HG03565 (cell line): Measurements from ENCODE around the gene FYB1.

ENCODE experiments used
- ATAC-seq: cut with Tn5 transposase; IDR thresholded peaks from one replicate; pipeline ENCODE4 v1.9.1; 2021; ENCODE audit warnings: mild to moderate bottlenecking, moderate library complexity; ENCODE audit not compliant: unreplicated experiment

FYB1 gene

DNA sequence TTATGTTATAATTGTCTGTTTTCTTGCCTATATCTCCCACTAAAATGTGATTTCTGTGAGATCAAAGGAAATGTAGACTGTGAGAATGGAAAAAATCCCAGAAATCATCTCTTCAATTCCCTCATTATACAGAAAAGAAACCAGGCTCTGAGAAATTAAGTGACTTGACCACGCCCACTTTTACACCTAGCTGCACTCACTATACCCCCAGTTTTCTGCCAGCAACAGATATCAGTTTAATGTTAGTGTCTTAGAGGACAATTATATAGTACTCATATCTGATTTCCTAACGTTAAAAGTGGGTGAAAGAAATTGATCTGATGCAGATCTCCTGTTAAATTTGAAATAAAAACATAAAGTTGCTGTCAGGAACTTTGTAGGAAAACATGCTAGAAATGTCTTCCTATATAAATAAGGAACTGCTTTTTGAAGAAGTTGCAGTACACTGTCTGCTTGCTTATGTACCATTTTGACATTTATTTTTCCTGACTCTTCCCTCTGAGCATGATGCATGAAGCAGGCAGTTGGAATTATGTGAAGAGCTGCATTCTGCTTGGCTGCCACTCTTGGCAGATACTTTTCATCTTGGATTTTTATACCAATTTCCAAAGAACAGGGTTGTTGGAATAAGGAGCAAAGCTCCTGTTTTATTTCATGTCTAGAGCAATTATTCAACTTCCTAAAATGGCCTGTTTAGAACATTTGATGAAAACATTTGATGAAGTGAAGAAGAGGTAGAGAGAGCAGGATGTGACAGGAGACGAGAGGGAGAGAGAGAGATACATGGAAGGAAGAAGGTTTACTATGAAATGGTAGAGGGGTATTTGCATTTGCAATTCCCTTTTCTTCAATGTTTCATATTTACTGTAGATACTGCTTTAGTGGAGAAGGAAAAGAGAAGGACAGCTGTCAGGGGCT lies 87.9 kb downstream of the FYB1 start:
- no peak for ATAC-seq

- ATAC-seq = no peak
These were observed 88.6 kb downstream of the FYB1 start for GRCh38 chr5:39130716-39131115.

GRCh38 chr5:39121922-39122321 lies 97.4 kb downstream of the FYB1 start:
- no peak for ATAC-seq

GRCh38 chr5:39121315-39121714 lies 98.0 kb downstream of the FYB1 start:
- no peak for ATAC-seq

GRCh38 chr5:39120052-39120420 lies 99.3 kb downstream of the FYB1 start:
- ATAC-seq = no peak

- no peak for ATAC-seq
These were observed 99.8 kb downstream of the FYB1 start for GRCh38 chr5:39119404-39120051.

DNA sequence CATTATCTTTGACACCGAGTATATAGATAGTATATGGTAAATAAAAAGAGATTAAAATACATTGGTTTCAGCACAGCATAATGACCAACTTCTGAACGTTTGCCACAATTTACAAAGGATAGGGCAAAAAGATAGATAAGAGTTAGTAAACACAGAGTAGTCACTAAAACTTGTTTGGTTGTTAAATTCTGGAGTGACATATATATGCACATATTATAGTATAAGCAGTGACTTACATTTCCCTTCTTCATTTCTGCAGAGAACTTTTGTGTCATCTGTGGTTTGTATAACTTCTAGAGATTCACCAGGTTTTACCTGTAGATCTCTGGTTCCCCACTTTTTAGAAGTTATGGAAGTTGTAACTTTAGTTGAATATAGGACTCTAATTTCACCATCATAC lies 100.7 kb downstream of the FYB1 start:
- ATAC-seq = no peak

DNA sequence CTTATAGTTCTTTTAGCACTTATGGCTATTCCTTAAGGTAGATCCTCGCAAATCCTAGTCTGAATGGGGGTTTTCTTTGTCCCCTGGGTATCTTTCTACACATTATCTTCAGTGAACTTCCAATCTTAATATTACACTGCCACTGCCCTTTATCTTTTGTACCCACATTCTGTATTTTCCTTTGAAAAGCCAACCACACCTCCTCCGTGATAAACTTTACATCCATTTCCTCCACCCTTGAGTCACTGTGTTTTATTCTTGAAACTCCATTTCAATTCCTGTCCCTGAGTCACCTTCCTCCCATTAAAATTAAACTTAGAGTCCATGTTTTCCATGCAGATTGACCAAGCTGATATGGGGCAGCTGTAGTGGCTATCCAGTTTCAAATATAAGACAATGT lies 102.0 kb downstream of the FYB1 start:
- ATAC-seq = no peak

DNA sequence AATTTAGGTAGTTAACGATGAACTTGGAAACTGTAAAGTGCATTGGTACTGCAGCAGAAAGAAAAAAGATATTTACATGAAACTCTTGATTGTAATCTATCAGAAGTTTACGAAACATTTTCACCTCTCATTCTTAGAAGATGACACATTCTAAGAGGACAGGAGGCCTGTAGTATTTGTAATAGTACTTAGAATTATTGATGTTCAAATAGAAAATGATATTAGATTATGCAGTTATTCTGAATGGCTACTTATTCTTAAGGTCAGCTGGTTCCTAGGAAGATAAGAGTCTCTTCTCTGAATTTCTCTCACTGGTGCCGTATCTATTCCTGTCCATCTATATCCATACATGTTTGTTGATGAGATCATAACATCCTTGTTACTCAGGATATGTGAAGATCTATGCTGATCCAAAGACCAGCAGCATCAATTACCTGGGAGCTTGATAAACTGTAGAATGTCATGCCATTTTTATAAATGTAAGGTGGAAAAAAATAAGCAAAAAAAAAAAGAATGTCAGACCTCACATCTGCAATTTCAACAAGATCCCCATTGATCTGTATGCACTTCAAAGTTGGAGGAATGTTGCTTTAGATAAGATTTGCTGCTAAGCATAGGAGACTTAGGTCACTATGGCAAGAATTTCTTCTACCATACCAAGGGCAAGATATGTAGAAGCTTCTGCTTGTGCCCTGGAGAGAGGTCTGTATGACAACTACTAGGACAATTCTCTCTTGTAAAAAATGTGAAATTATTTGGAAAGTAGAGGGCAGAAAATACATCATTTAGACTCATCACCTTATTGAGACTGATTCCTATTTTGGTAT lies 102.8 kb downstream of the FYB1 start:
- ATAC-seq = no peak

DNA sequence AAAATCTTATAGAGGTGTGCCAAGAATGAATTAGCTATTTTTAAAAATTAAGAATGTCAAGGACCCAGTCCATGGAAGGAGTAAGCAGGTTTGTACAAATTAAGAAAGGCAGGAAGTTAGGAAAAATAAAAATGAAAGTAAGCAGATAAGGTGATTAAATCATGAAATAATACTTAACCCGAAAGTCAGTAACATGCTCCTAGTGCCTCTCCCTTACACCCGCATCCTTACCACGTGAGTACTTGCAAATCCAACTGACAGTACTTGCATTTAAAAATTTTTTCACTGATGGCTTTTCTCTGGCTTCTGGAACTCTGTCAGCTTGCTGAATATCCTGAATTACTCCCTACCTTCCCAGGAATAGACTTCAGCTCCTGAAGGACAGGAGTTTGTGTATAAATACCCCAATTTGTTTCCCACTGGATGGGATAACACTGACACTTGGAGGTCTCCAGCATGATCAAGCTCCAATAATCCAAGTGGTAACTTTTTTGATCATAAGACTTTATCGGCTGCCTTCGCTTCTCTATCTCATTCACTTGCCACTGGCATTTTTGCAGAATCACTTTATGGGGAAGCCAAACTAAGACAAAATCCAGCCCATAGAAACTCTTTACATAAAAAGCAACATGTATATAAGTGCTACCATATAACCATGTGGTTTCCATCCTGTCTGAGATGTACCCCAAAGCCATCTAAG lies 103.6 kb downstream of the FYB1 start:
- ATAC-seq = no peak

GRCh38 chr5:39114155-39114554 lies 105.2 kb downstream of the FYB1 start:
- no peak for ATAC-seq

DNA sequence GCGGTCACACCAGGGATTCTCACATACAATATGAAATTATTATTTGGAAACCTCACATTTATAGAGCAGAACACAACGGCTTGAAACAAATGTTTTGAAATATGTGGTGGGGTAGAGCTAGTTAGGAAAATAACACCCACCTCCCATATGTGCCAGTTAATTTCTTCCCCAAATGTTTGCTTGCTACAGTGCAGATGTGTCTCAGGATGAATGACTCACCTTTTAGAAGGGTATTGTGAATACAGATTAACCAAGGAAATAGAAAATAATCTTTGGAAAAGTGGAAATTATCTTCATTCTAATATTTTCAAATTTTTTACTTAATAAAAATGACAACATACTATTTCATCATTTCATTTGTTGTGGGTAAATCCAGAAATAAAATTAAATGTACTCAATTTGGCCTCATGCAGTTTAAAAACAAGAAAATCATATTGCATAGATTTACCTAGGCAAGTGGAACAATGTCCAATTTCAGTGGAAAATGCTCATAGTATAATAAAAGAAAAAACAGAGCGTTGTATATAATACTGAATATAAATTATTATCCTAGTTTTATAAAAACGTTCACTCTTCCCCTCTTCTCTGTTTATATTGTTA lies 105.9 kb downstream of the FYB1 start:
- no peak for ATAC-seq

DNA sequence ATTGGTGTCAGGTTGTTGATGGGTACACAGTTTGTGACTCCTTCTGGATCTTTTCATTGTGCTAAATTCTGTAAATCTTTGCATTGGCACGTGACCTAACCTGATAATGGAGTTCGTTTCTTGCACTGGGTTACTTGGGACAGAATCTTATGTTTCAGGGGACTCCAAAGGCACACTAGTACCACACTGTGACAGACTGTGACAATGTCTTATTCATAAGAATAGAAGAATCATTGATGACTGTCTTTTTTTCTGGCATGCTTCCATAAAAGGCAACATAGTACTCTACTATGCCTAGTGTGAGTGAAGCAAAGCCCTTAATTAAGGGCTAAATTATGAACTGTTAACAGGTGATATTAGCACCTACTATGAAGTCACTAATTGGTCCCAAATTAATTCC lies 109.8 kb downstream of the FYB1 start:
- no peak for ATAC-seq

GRCh38 chr5:39108987-39109386 lies 110.4 kb downstream of the FYB1 start:
- ATAC-seq = no peak

- ATAC-seq = no peak
These were observed 112.0 kb downstream of the FYB1 start for GRCh38 chr5:39107350-39107749.

DNA sequence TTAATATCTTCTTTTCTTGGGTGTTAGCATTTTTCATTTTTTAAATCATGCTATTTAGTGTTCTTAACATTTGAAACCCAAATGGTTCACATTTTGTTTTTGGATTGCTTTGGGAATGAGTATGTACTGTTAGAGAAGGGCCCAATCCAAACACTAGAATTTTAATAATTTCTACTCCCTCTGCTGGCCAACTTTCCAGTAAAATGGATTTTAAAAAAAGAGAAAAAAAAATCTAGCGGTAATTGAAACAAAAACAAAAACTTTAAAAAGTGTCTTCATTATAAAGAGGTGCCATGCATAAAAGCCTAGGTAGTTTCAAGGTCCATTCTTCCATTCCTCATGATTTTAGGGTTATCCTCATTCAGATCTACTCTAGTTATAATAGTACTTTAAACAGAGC lies 113.0 kb downstream of the FYB1 start:
- no peak for ATAC-seq

- no peak for ATAC-seq
These were observed 115.1 kb downstream of the FYB1 start for GRCh38 chr5:39104221-39104620.

DNA sequence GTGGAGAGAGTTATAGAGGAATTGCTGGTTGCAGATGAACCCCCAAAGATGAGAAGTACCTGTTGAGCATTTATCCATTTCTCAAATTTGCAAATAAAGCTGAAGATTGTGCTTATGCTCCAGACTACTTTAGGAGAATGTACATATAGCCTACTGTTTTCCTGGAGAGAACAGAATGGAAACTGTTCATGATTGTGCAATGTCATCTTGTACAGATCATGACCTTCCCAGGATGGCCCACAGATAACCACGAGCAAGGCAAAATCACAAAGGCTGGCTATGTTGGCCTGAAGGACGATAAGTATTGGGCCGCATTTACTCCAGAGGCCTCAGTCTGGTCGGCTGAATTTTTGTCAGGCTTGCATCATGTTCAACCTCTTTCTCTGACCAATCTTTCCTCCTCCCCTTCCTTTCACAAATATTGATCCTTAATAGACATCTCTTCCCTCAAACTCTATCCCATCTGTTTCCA lies 116.6 kb downstream of the FYB1 start:
- no peak for ATAC-seq

DNA sequence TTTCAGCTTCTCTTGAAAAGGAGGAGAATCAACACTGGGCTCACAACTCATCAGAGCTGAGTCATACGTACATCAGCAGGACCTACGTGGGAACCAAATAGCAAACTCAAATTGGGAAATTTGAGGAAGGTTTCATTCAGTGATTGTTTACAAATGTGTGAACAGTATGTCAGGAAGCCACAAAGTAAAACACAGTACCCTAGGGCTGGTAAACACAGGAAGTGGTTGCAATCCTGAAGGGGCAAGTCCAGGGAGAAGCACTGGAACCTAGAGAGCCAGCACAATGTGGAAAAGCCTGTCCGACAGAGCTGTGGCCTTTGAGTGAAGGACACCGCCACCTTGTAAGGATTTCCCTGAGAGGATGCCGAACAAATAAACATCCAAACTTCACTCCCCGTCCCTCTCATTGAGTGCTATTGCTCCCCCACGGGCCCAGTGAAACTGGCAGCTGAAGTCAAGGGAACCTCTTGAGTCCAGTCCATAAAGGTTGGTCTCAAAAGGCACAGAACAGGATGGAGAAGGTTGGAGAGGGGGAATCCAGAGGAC lies 118.4 kb downstream of the FYB1 start:
- ATAC-seq = no peak

DNA sequence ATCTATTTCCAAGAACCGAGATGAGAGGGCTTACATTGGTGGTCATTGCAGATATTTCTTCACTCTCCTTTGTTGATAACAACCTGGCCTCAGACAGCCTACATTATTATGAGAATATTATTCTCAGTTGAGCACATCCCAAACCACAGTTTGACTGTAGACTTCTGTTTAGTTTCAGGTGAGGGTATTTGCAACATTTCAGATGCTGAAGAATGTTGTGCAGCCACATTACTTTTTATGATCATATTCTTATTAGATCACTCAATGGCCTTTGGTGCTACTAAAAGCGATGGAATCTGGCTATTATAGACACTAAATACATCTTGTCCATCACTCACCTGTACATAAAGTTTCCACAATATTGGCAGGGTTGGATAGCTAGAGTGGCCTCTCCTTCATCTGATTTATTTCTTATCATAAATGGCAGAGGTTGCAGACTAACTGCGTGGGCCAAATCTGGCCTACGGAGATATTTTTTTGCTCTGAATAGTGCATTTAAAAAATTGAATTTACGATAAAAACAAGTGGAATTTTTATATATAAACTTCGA lies 119.0 kb downstream of the FYB1 start:
- no peak for ATAC-seq
